HUDEP-2 (cell line): Measurements from ENCODE around the gene SH2D1B.
A peak's percentile ranks its signal among the peaks of the same experiment; 100 is the strongest.

ENCODE experiments used
- DNase-seq, 76 experiments: peaks; one replicate each; lab custom pipeline; 2025; ENCODE audit not compliant: unreplicated experiment in 76 of 76; lab: John Stamatoyannopoulos, UW

Gene SH2D1B

GRCh38 chr1:162365284-162366020, 46.5 kb downstream of the SH2D1B start:
- no peak for DNase-seq

- no peak for DNase-seq
These were observed 47.4 kb downstream of the SH2D1B start for GRCh38 chr1:162364498-162364897.

DNA sequence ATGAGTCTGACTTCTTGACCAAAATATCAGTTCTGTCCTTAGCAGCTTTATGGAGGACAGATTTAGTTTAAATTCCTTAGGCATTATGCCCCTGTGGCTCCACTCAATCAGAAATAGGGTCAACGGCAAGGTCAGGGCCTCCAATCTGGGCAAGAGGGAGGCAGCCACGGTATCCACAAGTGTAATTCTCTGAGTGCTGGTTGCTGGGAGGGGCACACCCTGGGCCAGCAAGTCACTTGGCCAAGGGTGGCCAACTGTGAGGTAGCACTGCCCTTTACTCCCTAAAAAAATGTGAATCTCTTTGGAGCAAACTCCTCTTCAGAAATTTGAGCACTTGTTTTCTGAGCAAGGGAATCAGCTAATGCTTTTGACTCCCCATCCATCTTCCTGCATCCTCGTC, 48.1 kb downstream of the SH2D1B start:
- DNase-seq, result no peak

GRCh38 chr1:162361349-162361748, 50.6 kb downstream of the SH2D1B start:
- no peak for DNase-seq

GRCh38 chr1:162360874-162361260, 51.1 kb downstream of the SH2D1B start:
- DNase-seq, result no peak

DNA sequence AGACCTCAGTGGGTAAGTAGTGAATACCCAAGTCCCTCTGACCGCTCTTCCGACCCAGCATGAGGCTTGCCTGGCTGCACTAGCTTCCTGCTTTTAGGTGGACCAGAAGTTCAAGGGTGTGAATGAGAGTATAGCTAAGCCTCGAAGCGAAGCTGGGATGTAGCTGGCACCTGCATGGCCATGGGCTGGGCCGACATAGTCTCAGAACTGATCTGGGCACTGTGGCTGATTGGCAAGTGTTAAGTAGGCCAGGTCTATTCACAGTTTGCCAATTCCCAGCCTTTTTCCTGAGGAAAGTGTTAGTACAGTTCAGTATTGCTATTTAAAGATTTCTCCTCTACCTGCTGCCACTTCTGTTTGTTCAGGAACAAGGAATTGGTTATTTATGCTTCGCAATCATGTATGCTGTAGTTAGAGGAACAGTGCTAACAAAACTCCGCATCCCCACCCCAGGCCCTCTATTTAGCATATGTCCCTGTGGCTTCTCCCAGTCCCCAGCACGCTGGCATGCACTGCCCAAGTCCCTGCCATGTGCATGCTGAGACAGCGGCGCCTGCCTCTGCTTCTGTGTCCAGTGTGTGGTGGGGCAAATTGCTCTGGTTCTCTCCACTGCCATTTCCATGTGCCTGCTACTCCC, 51.6 kb downstream of the SH2D1B start:
- DNase-seq, result no peak

- no peak for DNase-seq
These were observed 52.3 kb downstream of the SH2D1B start for GRCh38 chr1:162359523-162360236.

- DNase-seq, result no peak
These were observed 53.0 kb downstream of the SH2D1B start for GRCh38 chr1:162358928-162359327.

- peak in 33 of 76 experiments; percentile 4 to 56 (median 25) for DNase-seq
These were observed 54.2 kb downstream of the SH2D1B start for GRCh38 chr1:162357681-162358266.

DNA sequence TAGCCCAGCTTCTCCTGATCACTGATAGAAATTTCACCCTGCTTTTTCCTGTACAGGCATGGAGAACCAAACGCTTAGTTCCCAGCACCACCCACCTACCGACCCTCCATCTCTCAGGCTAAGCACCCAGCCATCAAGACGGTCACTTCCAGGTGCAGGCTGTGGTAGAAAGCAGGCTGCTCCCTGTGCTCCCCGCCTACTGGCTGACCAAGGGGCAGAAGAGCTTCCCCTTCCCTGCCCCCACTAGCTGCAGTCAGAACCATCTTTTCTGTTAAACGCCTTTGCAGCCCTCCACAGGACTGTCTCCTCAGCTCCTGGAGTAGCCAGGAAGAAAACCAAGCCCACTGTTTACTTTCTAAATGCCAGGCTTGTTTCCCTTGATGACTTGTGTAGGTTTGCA, 58.2 kb downstream of the SH2D1B start:
- DNase-seq, result no peak

- DNase-seq, result no peak
These were observed 58.9 kb downstream of the SH2D1B start for GRCh38 chr1:162353078-162353477.

- peak in 1 of 76 experiments; percentile 16 for DNase-seq
These were observed 60.1 kb downstream of the SH2D1B start for GRCh38 chr1:162351874-162352273.

DNA sequence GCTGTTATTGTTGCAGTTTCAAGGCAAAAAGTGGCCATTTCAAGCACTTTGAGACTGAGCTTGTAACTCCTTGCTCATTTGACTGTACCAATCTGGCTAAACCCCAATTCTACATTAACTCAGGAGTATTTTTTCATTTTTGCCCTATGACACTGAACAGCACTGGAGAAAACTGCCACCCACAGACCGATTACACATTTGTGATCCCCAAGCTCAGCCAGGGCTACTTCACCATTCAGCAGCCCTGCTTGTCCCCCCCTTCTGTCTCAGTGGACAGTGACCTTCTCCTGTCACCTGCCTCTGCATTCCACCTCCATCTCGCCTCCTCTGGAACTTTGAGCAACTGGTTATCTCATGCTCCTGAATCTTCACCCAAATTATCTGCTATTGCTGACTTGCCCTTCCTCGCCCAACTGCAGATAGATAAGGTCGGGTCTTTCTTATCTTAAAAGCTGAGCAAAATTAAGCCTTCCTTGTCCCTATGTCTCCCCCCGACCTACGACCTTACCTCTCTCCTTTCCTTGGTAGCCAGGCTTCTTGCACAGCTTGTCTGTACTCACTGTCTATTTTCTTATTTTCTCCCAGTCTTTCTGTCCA, 60.6 kb downstream of the SH2D1B start:
- DNase-seq, result peak in 6 of 76 experiments; percentile 3 to 24 (median 20)

GRCh38 chr1:162349635-162350330, 62.2 kb downstream of the SH2D1B start:
- no peak for DNase-seq

GRCh38 chr1:162347281-162347680, 64.7 kb downstream of the SH2D1B start:
- DNase-seq, result no peak
